HG02938 (cell line): ENCODE measurements around the gene BRSK2.
"Not testable (repeated sequence)": the region's sequence is repeated elsewhere in the genome, so short reads cannot be mapped to it uniquely, and the experiment has no call there.

ENCODE experiments used
- ATAC-seq: cut with Tn5 transposase; IDR thresholded peaks from one replicate; pipeline ENCODE4 v1.9.1; 2021; ENCODE audit warnings: mild to moderate bottlenecking, moderate library complexity; ENCODE audit not compliant: unreplicated experiment

The BRSK2 gene

DNA sequence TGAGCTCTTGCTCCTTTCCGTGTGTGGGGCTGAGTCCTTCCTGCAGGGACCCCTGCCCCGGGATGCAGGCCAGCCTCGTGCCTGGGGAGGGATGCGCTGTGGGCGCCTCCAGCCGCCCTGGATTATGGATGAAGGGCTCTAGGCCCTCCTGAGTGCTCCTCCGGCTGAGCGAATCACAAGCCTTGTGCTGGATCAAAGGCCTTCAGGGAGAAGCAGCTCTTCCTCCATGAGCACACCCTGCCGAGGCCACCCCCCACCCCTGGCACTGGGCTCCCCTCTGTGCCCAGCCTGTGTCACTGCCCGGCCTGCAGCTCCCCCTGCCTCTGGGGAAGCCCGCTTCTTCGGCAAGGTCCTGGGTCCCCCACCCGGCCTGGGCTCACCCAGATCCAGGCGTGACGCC lies 43.8 kb downstream of the BRSK2 start:
- ATAC-seq = no peak

DNA sequence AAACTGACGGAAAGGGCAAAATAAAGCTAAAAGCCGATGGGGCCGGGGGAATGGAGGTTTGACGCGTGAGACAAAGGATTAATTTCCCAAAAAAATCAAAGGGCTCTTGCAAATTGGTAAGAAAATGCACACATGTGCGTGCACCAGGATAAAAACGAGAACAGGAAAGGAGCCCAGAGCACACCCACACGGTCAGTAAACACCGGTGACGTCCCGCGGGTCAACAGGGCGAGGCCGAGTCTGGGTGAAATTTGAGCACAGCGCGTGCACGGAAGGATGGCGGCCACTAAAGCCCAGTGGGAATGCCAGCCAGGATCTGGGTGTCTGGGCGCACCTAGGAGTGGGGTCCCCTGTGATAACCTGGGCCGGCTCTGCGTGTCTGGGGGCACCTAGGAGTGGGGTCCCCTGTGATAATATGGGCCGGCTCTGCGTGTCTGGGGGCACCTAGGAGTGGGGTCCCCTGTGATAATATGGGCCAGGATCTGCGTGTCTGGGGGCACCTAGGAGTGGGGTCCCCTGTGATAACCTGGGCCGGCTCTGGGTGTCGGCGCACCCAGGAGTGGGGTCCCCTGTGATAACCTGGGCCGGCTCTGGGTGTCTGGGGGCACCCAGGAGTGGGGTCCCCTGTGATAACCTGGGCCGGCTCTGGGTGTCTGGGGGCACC lies 44.4 kb downstream of the BRSK2 start:
- no peak for ATAC-seq

DNA sequence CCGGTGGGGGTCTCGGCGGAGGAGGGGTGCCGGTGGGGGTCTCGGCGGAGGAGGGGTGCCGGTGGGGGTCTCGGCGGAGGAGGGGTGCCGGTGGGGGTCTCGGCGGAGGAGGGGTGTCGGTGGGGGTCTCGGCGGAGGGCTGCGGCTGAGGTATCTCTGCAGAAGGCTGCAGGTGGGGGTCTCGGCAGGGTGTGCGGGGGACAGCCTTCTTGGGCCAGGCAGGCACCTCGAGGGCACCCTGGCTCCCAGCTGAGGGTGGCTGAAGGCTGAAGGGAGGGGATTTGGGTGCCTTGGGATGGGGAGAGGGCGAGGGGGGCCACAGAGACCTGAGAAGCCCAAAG lies 45.7 kb downstream of the BRSK2 start:
- ATAC-seq = not testable (repeated sequence)

DNA sequence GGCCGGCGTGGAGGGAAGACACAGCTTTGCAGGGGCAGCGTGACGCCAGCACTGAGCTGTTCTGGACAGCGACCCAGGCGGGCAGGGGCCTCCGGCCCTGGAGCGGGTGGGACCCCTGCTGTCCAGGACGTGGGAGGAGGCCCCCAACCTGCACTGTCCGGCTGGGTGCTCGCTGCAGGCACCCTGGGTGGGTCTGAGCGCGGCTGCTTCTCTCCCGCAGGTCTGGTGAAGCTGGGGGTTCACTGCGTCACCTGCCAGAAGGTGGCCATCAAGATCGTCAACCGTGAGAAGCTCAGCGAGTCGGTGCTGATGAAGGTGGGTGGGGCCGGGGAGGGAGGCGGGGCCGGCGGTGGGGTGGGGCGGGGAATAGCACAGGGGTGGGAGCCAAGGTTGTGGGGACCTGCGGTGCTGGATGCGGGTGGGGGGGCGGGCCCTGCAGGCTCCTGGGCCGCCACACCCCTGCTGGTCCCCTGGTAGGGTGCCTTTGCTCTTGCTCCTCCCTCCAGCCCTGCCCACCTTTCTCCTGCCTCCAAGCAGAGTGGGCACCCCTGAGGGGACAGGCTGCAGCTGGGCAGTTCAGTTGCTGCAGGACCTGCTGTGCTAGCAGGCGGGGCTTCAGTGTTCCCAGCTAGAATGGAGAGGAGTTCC lies 46.2 kb downstream of the BRSK2 start:
- no peak for ATAC-seq

DNA sequence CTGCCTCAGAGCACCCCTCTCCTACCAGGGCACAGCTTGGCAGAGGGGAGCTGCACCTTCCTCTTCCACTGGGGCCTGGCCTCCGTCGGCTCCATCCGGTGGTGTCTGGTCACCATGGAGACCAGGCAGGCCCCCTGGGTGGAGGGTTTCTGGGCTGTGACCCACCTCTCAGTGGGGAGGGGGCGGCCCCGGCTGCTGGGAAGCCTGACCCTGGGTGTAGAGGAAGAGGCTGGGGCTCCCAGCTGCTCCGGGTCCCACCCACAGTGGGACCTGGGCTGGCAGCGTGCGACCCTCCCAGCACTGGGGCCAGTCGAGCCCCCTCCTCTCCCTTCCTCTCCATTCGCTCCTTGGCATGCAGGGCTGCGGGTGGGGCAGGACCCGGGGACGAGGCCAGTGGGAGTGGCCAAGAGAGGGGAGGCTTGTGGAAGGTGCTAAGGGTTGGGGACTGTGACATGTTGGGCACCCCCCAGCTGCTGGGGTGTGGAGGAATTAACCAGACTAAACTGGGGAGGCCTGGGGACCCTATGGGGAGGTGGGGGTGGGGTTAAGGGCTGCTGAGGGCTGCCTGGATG lies 46.8 kb downstream of the BRSK2 start:
- no peak for ATAC-seq

DNA sequence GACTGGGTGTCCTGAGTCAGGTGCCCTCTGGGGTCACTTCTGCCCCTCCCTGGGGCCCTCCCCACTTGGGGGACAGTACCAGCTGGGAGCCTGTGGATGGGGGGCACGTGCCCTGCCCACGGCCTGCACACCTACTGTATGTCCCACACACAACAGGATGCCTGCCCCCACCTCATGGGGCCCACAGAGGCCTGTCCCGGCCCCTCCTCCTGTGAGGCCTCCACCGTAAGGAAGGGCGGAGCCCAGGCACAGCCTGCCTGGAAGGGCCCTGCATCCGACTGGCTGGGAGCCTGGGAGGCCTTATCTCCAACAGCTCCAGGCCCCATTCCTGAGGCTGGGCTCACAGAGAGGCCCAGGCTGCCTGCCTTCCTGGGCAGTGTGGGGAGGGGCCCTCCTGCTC lies 47.8 kb downstream of the BRSK2 start:
- no peak for ATAC-seq

DNA sequence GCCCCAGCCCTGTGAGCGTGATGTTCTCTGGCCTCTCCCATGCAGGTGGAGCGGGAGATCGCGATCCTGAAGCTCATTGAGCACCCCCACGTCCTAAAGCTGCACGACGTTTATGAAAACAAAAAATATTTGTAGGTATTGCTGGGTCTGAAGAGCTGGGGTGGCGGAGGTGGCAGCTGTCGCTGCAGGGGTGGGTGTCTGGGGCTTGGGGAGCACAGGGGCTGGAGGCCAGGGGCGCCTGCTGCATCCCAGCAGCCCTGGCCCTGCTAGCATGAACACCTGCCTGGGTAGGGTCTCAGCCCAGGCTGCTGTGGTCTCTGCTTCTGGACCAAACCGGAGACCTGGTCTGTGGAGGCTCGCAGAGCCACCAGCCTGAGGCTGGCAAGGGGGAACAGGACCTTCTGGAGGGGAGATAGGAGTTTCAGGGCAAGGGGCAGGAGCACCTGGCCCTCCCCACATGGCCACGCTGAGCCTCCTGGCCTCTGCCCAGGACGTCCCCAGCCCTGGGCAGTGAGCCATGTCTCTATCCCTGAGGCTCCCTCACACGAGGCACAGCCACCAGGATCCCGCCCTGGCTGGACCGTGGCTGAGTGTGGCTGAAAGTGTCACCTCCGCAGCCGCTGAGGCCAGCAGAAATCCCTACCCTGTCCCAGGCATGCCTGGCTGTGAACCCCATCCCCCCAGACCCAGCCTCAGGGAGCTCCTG lies 48.7 kb downstream of the BRSK2 start:
- no peak for ATAC-seq

DNA sequence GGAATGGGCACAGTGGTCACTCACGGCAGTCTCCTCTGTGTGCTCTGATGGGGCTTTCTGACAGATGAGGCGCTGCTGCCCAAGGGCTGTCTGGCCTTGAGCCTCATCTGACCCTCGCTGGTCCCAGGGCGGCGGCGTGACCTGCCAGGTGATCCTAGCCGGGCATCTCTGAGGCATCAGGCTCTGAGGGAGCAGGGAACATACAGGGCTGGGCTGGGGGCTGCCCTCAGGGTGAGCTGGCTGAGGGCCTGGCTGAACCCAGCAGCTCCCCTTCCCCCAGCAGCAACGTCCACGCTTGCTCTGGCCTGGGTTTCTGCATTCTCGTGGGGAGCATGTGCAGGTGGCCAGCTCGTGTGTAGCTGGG lies 49.2 kb downstream of the BRSK2 start:
- no peak for ATAC-seq

DNA sequence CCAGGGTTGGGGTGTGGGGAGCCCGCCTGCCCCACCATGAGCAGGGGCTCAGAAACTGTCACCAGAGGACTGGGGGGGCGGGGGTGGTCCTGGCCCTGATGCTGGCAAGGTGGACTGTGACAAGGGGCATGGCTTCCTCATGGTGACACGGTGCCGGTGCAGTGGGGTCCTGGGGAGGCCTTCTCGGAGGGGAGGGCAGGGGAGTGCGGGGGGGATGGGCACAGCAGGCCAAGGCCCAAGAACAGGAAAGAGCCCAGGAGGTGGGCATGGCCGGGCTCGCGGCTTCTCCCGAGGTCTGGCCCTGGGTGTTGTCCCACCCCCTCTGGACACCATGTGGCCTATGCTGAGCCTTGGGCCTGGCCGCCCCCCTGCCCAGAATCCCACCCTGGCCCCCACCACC lies 49.6 kb downstream of the BRSK2 start:
- no peak for ATAC-seq

DNA sequence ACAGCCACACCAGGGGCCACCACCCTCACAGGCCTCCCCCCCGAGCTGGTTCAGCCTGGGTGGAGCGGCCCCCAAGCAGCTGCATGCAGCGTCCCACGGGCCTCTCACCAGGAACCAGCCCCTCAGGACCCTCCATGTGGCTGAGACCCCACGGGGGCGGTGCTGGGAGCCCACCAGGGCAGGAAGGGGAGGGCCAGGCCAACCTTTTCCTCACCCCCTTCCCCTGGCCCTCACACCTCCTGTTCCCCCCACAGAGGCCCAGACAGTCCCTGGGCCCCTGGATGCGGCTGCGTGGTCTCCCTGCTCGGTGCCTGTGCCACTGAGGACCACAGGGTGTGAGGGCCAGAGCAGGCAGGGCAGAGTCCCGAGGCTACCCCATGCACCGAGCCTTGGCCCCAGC lies 50.3 kb downstream of the BRSK2 start:
- no peak for ATAC-seq

DNA sequence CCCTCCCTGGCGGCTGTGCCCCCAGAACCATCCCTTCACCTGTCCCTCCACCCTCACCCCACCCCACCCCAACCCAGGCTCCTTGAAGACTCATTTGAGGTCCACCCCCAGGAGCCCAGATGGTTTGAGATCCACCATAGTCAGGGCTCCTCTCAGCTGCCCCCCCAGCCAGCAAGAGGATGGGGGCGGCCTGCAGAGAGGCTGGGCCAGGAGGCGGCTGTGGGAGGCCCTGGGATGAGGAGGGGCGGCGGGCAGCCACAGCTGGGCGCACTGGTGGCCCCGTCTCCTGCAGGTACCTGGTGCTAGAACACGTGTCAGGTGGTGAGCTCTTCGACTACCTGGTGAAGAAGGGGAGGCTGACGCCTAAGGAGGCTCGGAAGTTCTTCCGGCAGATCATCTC lies 50.8 kb downstream of the BRSK2 start:
- no peak for ATAC-seq

DNA sequence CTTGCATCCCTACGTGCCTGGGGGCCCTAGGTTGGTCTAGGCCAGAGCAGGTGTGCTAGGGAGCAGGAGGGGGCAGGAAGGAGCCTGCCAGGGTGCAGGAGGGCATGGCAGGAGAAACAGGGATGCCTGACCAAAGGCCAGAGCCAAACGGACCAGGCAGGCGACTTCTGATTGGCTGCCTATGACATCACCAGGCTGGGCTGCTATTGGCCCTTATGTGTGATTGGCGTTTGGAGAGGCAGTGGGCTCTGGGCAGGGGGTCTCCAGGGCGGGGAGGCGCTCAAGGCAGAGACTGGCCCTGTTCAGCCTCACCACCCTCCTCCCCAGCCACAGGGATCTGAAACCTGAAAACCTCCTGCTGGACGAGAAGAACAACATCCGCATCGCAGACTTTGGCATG lies 52.4 kb downstream of the BRSK2 start:
- ATAC-seq = no peak

DNA sequence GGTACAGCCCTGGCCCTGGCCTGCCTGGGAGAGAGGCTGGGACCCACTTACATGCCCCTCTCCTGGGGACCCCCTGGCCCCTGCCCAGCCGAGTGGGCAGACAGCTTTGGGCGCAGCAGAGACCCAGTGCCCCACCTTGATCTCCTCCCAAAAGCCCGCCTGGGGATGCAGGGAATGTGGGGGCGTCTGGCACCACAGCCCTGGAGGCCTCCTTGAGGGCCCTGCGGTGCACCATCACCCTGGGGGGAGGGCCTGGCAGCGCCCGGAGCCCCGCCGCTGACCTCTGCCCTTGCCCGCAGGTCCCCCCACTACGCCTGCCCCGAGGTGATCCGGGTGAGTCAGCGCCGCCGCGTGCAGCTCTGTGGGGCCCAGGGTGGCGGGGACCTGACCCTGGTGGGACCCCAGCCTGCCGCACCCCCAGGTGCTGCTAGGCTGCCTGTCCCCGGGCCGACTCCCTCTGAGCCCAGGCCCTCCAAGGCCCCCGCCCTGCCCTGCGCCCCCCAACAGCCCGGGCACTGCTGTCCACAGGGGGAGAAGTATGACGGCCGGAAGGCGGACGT lies 53.2 kb downstream of the BRSK2 start:
- ATAC-seq = no peak

DNA sequence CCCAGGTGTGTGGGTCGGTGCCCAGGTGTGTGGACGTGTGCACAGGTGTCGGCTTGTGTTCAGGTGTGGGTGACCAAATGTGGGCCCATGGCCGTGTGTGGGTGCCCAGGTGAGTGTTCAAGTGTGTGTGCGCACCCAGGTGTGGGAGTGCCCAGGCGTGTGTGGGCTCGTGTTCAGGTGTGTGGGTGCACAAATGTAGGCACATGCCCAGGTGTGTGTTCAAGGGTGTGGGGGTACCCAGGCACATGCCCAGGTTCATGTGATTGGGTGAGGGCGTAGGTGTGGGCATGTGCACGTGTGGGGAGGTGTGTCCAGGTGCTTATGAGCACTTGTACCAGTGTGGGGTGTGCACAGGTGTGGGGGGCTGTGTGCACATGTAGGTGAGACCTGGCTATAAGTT lies 54.0 kb downstream of the BRSK2 start:
- no peak for ATAC-seq

DNA sequence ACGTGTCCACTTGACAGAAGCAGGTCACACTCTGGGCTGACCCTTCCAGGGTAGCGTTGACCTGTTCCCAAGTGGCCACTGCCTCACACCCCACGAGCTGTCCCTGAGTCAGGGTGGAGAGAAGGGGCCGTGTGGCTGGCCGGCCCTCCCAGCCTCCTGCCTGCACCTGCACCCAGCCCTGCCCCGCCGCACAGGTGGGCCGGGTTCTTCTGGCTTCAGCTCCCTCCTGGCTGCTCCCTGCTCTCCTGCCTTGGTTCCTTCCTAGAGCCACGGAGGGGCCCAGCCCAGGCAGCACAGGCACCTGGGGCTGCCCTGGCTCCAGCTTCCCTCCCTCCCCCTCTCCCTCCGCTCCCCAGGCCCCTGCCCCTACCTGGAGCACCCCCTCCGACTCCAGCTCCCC lies 54.6 kb downstream of the BRSK2 start:
- no peak for ATAC-seq

DNA sequence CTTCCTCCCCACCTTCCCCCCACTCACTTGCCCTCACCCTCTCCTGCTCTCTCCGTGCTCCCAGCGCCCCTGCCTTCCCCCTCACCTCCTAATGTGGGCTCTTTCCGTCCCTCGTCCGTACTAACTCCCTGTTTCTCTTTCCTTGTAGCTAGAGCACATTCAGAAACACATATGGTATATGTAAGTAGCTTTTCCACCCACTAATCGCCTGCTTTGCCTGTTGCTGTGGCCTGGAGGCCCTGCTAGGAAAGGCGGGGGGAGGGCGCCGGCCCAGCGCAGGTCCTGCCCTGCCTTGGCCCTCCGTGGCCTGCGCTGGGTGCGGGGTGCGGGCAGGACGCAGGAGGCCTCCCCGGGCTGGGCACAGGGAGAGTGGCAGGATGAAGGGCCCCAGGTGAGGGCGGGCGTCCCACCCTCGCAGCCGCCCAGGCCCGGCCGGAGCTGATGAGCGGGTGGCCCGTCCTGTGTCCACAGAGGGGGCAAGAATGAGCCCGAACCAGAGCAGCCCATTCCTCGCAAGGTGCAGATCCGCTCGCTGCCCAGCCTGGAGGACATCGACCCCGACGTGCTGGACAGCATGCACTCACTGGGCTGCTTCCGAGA lies 55.2 kb downstream of the BRSK2 start:
- ATAC-seq = no peak

DNA sequence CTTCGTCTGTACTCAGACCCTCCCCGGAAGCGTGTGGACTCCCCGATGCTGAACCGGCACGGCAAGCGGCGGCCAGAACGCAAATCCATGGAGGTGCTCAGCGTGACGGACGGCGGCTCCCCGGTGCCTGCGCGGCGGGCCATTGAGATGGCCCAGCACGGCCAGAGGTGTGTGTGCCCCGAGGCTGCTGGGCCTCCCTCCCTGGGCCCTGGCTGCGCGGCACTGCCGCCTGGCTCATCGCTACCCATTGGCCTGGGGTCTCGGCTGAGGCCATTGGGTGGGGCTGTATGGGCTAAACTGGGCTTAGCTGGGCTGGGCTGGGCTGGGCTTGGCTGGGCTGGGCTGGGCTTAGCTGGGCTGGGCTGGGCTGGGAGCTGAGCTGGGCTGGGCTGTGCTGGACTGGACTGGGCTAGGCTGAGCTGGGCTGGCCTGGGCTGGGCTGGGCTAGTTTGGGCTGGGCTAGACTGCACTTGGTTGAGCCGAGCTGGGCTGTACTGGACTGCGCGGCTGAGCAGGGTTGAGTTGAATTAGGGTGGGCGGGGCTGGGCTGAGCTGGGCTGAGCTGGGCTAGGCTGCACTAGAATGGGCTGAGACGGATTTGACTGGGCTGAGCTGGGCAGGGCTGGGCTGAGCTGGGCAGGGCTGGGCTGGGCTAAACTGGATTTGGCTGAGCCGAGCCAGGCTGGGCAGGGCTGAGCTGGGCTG lies 56.2 kb downstream of the BRSK2 start:
- no peak for ATAC-seq

DNA sequence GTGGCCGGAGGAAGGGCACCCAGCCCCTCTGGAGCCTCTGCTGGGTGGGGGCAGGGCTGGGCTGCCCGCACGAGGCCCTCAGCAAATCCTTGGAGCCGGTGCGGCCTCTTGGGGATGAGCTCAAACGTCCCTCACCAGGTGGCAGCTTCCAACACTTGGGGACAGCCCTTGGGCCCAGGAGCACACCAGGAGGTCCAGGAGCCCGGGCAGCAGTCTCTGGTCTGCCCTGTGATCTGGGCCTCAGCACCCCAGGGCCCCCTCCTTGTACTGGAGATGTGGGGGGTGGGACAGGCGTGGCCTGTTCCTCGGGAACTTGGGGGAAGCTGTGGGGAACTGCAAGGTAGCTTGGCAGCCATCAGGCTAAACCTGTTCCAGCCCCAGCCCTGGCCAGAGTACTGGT lies 56.9 kb downstream of the BRSK2 start:
- no peak for ATAC-seq

DNA sequence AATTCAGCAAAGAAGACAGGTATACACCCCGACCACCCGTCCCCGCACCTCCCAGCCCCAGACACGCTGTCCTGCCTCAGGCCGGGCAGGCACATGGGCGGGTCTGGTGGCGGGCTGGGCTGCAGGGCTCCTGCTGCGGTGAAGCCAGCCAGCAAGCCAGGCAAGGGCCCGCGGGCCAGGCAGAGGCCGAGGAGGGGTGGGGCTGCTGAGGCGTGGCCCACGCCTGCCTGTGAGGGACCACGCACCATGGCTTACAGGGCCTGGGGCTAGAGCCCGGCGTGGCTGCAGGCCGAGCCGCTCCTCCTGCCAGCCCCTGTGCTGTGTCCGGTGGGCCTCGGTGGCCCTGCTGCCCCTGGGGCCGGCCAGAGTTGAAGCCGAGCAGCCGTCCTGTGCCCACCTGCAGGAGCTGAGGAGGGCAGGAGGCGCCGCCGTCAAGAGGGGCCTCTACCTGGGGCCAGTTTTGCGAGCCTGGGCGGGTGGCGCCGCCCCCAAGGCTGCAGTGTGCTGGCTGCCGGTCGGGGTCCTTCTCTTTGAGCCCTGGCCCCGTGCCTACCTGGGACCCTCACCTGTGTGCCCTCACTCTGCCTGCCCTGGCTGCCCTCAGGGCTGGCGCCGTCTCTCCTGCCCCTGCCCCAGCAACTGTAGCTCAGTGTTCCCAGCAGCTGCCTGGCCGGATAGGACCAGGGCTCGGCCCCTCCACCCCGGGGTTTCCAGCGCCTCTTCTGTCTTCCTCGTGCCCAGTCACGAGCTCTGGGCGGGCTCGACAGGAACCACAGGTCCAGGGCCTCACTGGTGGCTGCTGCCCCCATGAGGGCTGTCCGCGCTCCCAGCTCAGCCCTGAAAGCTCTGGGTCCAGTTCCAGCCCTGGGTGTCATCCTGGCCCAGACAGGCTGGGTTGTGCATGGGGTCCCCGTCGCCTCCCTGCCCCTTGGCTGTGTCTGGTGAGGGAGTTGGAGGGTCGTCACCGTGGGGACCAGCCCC lies 58.4 kb downstream of the BRSK2 start:
- ATAC-seq = no peak

DNA sequence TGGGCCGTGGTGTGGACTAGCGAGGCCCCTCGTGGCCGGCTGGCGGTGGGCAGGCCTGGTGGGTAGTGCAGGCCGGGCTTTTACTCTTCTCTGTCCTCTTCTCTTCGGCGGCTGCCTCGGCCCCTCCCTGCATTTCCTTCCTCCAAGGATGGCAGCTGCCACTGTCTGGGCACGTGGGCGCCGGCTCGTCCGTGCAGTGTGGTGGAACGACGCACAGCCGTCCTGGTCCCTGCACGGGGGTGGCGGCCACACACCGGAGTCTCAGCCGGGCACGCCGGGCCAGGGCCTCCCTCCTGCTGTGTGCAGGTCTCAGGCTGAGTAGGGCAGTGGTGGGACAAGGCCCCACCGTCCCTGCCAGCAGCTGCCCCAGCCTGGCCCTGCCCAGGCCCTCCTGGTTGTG lies 59.1 kb downstream of the BRSK2 start:
- ATAC-seq = no peak
